K562 (cell line): ENCODE results near the gene LRRIQ4. TPM values are rescaled to one million over a fixed set of nuclear protein-coding genes. Genes with fewer than 3 reads are reported as not detected.

Experiments used
- ATAC-seq: fragments of 200-7000 bp; cut with Tn5 transposase; 3 replicates; pipeline ENCODE4 v1.9.1; 2020; ENCODE audit warnings: moderate library complexity
- BruUV-seq: library from RNA; stranded (reverse); fragments of 400-500 nt; replicated peaks from 2 replicates; lab custom pipeline; 2021; lab: Mats Ljungman, UMichigan
- CTCF ChIA-PET: fragments of 300-600 bp; formaldehyde crosslinking; extraction: SDS; loops from one replicate; lab custom pipeline; 2021; ENCODE audit warnings: low intra/inter-chr PET ratio; lab: Yijun Ruan, JAX
- POLR2A ChIA-PET: fragments of 300-600, 350-650 bp; sonication (Branson Sonifier 250); formaldehyde crosslinking; extraction: SDS; loops from one replicate; lab custom pipeline; 2021; ENCODE audit warnings: antibody characterized with exemption, inconsistent platforms; lab: Yijun Ruan, JAX
- DNase-seq, 4 experiments: peaks; one replicate each; pipeline versions ENCODE4 v3.0.0 to v3.0.0-alpha.2; 2011 to 2018; ENCODE audit warnings: low spot score in 3 of 4, mixed read lengths in 3 of 4; ENCODE audit errors: extremely low read depth in 1 of 4
- FAIRE-seq: peaks from 2 replicates; lab custom pipeline; 2011; peaks lifted over from hg19 to GRCh38; lab: Jason Lieb, UNC
- H2AFZ ChIP-seq: 2 replicates; pipeline ENCODE4 v1.6.0; 2011; ENCODE audit warnings: low read depth, low read length, control low read depth, inconsistent platforms
- H3K27ac ChIP-seq: fragments of 200-600 bp; 3 replicates; pipeline ENCODE4 v1.8.0; 2011; ENCODE audit warnings: low read depth, mild to moderate bottlenecking, control low read depth, inconsistent platforms, low read length, moderate library complexity, mixed read lengths; ENCODE audit errors: extremely low read depth
- H3K27me3 ChIP-seq, 2 experiments: fragments of 300-600 bp in 1 of 2; 2 replicates in 1 of 2; 3 replicates in 1 of 2; pipeline versions ENCODE4 v1.6.0 to v1.8.0; 2011; ENCODE audit warnings: inconsistent platforms in 2 of 2, low read length in 2 of 2, mild to moderate bottlenecking in 1 of 2, mixed read lengths in 1 of 2, moderate library complexity in 1 of 2; ENCODE audit not compliant: control insufficient read depth in 2 of 2, insufficient read depth in 2 of 2
- H3K36me3 ChIP-seq: fragments of 300-600 bp; 3 replicates; pipeline ENCODE4 v1.8.0; 2011; ENCODE audit warnings: mild to moderate bottlenecking, low read length, inconsistent platforms; ENCODE audit not compliant: control insufficient read depth, insufficient read depth
- H3K4me1 ChIP-seq, 2 experiments: fragments of 200-600 bp in 1 of 2; replicated peaks in 1 of 2; 2 replicates in 1 of 2; 3 replicates in 1 of 2; pipeline versions ENCODE4 v1.5.1 to v1.8.0; 2011; ENCODE audit warnings: inconsistent platforms in 2 of 2, low read length in 2 of 2, mild to moderate bottlenecking in 1 of 2, mixed read lengths in 1 of 2, moderate library complexity in 1 of 2; ENCODE audit not compliant: control insufficient read depth in 2 of 2, insufficient read depth in 2 of 2
- H3K4me2 ChIP-seq: 2 replicates; pipeline ENCODE4 v1.6.1; 2011; ENCODE audit warnings: low read length, control low read depth, inconsistent platforms, mixed read lengths; ENCODE audit not compliant: insufficient read depth
- H3K4me3 ChIP-seq: fragments of 200-600 bp; sonication (generic), shearing (Covaris generic); 2 replicates; pipeline ENCODE4 v1.5.1; 2016; ENCODE audit warnings: control low read depth, inconsistent platforms
- H3K79me2 ChIP-seq: fragments of 200-600 bp; 3 replicates; pipeline ENCODE4 v1.8.0; 2011; ENCODE audit warnings: low read length, inconsistent platforms; ENCODE audit not compliant: control insufficient read depth, insufficient read depth
- H3K9ac ChIP-seq, 2 experiments: 2 replicates each; pipeline versions ENCODE4 v1.6.0 to v1.6.1; 2011; ENCODE audit warnings: low read depth in 2 of 2, low read length in 2 of 2, control low read depth in 1 of 2, inconsistent platforms in 1 of 2, mild to moderate bottlenecking in 1 of 2, mixed read lengths in 1 of 2; ENCODE audit not compliant: insufficient read depth in 1 of 2
- H3K9me1 ChIP-seq: one replicate; pipeline ENCODE4 v1.6.0; 2011; ENCODE audit warnings: inconsistent platforms, mild to moderate bottlenecking, low read length, moderate library complexity; ENCODE audit not compliant: control insufficient read depth, insufficient read depth
- H3K9me3 ChIP-seq: replicated peaks from 2 replicates; pipeline ENCODE4 v1.5.1; 2011; ENCODE audit warnings: low read depth, low read length, inconsistent platforms; ENCODE audit not compliant: control insufficient read depth, insufficient read depth
- H4K20me1 ChIP-seq: replicated peaks from 2 replicates; pipeline ENCODE4 v1.6.1; 2011; ENCODE audit warnings: low read length, inconsistent platforms, mixed read lengths; ENCODE audit not compliant: control insufficient read depth, insufficient read depth
- BCOR ChIP-seq: fragments of 450-650 bp; IDR thresholded peaks from 2 replicates; pipeline ENCODE4 v1.6.1; 2016
- CHCHD3 ChIP-seq: fragments of 250-450 bp; sonication (Bioruptor Pico); IDR thresholded peaks from 2 replicates; pipeline ENCODE4 v2.1.2; 2022; ENCODE audit warnings: mild to moderate bottlenecking
- RBM39 ChIP-seq: fragments of 200-400 bp; formaldehyde crosslinking; optimal IDR thresholded peaks from 2 replicates; pipeline ENCODE3; 2018; ENCODE audit warnings: low read depth, low read length
- THAP7 ChIP-seq: fragments of 250-450 bp; sonication (Bioruptor Pico); IDR thresholded peaks from 2 replicates; pipeline ENCODE4 v1.5.0; 2021
- USF1 ChIP-seq: sonication (generic); formaldehyde crosslinking; IDR thresholded peaks from 2 replicates; pipeline ENCODE4 v1.9.0; 2022; ENCODE audit warnings: mild to moderate bottlenecking, missing genetic modification reagents
- ZNF347 ChIP-seq: fragments of 450-650 bp; formaldehyde crosslinking; IDR thresholded peaks from 2 replicates; pipeline ENCODE4 v1.4.0; 2020; ENCODE audit warnings: low read depth, mild to moderate bottlenecking, moderate library complexity
- ZNF444 ChIP-seq: fragments of 250-450 bp; sonication (Bioruptor Pico); IDR thresholded peaks from 2 replicates; pipeline ENCODE4 v1.4.0; 2020; ENCODE audit warnings: mild to moderate bottlenecking, moderate library complexity
- WGBS: fragments of 100-300 bp; shearing (Covaris generic); methylation state at CpG from one replicate; pipeline ENCODE4 v1.1.6; 2016; ENCODE audit warnings: low coverage, mixed read lengths; ENCODE audit not compliant: insufficient coverage; ENCODE audit errors: missing lambda C conversion rate; 5-methylcytosine and 5-hydroxymethylcytosine counted together
- in situ Hi-C: fragments of 300-500 bp; cut with MboI; formaldehyde crosslinking; loops from 4 replicates; pipeline ENCODE4 v1.15.0; 2018; ENCODE audit warnings: inconsistent platforms, mixed read lengths
- intact Hi-C: fragments of 100-400 bp; cut with micrococcal nuclease; formaldehyde crosslinking; loops from 2 replicates; pipeline ENCODE4 v1.14.2; 2022
- polyA plus RNA-seq, 8 experiments: library from polyadenylated mRNA; depleted of rRNA in 4 of 8; stranded (reverse) in 5 of 8; unstranded in 3 of 8; fragments of >200 nt; fragmentation: Nextera tagmentation in 2 of 8; fragmentation: Illumina TruSeq in 1 of 8; extraction: Ambion mirVana in 2 of 8; extraction: Trizol in 1 of 8; gene quantifications; 2 replicates each; pipeline versions ENCODE4 v1.2.1 to v1.2.3, GENCODE V29; 2011 to 2014; ENCODE audit warnings: inconsistent platforms in 1 of 8, missing spikeins in 1 of 8
- total RNA-seq, 7 experiments: library from RNA; depleted of rRNA in 6 of 7; stranded (reverse); fragments of >200 nt in 6 of 7; fragmentation: Illumina TruSeq in 2 of 7; extraction: Trizol in 2 of 7; gene quantifications; 2 replicates each; pipeline versions ENCODE4 v1.2.1 to v1.2.3, GENCODE V29; 2011 to 2021; ENCODE audit warnings: low replicate concordance in 1 of 7
- TF ChIP-seq, protein P1 (sequence below): fragments of 450-650 bp; formaldehyde crosslinking; IDR thresholded peaks from 2 replicates; pipeline ENCODE4 v1.4.0; 2020; ENCODE audit warnings: mild to moderate bottlenecking, moderate library complexity
- TF ChIP-seq, protein P2 (sequence below), 2 experiments: IDR thresholded peaks; 2 replicates each; pipeline ENCODE4 v1.6.1; 2011; ENCODE audit warnings: borderline replicate concordance in 1 of 2, control low read depth in 1 of 2, low read depth in 1 of 2, low read length in 1 of 2, mild to moderate bottlenecking in 1 of 2, mixed read lengths in 1 of 2, moderate library complexity in 1 of 2; ENCODE audit not compliant: insufficient read depth in 1 of 2, insufficient read length in 1 of 2, poor library complexity in 1 of 2, severe bottlenecking in 1 of 2; ENCODE audit errors: extremely low read depth in 1 of 2
- TF ChIP-seq, protein P3 (sequence below), 3 experiments: IDR thresholded peaks in 2 of 3; conservative IDR thresholded peaks in 1 of 3; 2 replicates each; pipeline ENCODE4 v1.5.1; 2011 to 2012; ENCODE audit warnings: low read length in 3 of 3, mild to moderate bottlenecking in 3 of 3, control low read depth in 2 of 3, improper control_type of control experiment in 1 of 3, inconsistent platforms in 1 of 3, low read depth in 1 of 3, mixed read lengths in 1 of 3, moderate library complexity in 1 of 3; ENCODE audit not compliant: insufficient read depth in 2 of 3
- TF ChIP-seq, protein P4 (sequence below): sonication (generic); formaldehyde crosslinking; IDR thresholded peaks from 2 replicates; pipeline ENCODE4 v1.5.0; 2020; ENCODE audit warnings: missing genetic modification reagents

Gene LRRIQ4
- total and polyA plus RNA-seq, 9 of the 15 experiments (the other 6 are each of a cell fraction or from before 2014, with no cell fraction given), result not detected

DNA sequence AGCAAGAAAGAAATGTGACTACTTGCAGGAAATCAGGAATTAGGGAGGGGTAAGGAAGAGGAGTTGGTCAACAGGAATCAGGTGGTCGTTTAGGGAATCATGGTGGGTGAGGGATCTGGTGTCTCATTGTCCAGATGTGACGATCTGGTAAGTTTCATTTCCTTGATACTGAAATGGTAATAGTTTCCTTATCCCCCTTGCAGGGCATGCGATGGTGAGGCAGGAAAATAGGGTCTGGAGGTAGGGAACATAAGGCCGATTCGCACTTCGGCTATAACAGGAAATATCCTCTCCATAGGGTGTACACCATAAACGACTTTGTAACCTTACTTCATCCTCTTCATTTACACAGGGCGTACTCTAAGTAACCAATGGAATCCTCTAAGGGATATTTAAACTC lies 608 bp downstream of the LRRIQ4 start (continued):
- TF ChIP-seq, protein P1, sequence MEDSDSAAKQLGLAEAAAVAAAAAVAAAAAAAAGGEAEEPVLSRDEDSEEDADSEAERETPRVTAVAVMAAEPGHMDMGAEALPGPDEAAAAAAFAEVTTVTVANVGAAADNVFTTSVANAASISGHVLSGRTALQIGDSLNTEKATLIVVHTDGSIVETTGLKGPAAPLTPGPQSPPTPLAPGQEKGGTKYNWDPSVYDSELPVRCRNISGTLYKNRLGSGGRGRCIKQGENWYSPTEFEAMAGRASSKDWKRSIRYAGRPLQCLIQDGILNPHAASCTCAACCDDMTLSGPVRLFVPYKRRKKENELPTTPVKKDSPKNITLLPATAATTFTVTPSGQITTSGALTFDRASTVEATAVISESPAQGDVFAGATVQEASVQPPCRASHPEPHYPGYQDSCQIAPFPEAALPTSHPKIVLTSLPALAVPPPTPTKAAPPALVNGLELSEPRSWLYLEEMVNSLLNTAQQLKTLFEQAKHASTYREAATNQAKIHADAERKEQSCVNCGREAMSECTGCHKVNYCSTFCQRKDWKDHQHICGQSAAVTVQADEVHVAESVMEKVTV, result no peak
- TF ChIP-seq ZNF444 (CRISPR knock-in tag) (no peak), CHCHD3 (CRISPR knock-in tag) (no peak), BCOR (no peak), RBM39 (no peak), THAP7 (no peak)

DNA sequence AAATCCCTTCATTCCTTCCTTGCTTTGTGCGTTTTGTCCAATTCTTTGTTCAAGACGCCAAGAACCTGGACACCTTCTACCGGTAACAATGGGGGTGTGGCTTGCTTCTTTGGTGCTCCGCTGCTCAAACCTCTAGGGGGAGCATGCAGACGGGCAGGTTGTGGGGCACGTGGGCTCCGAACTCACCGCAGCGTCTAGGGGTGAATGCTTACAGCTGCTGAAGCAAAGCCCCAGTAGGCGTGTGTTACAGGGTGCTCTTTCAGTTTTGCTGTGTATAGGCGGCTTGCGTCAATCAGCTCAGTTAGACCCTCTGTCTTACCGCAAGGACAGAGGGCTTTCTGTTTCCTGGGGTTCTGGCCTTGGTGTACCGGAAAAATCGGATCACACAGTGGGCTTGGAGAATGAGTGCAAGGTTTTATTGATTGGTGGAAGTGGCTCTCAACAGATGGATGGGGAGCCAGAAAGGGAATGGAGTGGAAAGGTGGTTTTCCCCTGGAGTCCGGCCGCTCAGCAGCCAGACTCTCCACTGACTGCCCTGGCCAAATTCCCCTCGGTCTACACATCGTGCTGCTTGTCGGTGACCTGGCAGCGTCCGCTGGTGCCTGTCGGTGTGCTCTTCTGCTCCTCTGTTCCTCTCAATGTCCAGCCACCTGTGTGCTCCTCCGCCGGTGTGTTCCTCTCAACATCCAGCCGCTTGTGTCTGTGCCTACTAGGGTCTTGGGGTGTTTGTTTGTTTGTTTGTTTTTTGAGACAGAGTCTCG lies 1.3 kb downstream of the LRRIQ4 start:
- no TSS peak for BruUV-seq
- Histone ChIP-seq H3K4me1 (no peaks in the 10 kb centered on the region; a peak in 1 of 5 replicates), H3K4me3 (no peak overlapping the region), H3K36me3 (no peaks in the 10 kb centered on the region), H2AFZ (peak overlapping the region; percentile 5; the same call in 1 of the 2 replicates)
- intact Hi-C loops, result no loop called here
- 61% methylated on average over 26 of the region's 27 CpGs for WGBS
- no peak for DNase-seq
- POLR2A ChIA-PET, result no interaction called here
- CTCF ChIA-PET, result no interaction called here
- TF ChIP-seq USF1 (CRISPR knock-in tag), result peak; percentile 41; the same call in 1 of the 2 replicates
- no peak for TF ChIP-seq ZNF347 (CRISPR knock-in tag)
- TF ChIP-seq, protein P2, sequence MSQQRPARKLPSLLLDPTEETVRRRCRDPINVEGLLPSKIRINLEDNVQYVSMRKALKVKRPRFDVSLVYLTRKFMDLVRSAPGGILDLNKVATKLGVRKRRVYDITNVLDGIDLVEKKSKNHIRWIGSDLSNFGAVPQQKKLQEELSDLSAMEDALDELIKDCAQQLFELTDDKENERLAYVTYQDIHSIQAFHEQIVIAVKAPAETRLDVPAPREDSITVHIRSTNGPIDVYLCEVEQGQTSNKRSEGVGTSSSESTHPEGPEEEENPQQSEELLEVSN (IDR thresholded peaks at IDR 0.05; ENCODE audit: borderline replicate concordance in 1 of 2, extremely low read depth in 1 of 2, insufficient read depth in 1 of 2, insufficient read length in 1 of 2, low read depth in 1 of 2, low read length in 1 of 2, poor library complexity in 1 of 2, severe bottlenecking in 1 of 2), result peak in 1 of 2 experiments; percentile 51
- TF ChIP-seq, protein P3, sequence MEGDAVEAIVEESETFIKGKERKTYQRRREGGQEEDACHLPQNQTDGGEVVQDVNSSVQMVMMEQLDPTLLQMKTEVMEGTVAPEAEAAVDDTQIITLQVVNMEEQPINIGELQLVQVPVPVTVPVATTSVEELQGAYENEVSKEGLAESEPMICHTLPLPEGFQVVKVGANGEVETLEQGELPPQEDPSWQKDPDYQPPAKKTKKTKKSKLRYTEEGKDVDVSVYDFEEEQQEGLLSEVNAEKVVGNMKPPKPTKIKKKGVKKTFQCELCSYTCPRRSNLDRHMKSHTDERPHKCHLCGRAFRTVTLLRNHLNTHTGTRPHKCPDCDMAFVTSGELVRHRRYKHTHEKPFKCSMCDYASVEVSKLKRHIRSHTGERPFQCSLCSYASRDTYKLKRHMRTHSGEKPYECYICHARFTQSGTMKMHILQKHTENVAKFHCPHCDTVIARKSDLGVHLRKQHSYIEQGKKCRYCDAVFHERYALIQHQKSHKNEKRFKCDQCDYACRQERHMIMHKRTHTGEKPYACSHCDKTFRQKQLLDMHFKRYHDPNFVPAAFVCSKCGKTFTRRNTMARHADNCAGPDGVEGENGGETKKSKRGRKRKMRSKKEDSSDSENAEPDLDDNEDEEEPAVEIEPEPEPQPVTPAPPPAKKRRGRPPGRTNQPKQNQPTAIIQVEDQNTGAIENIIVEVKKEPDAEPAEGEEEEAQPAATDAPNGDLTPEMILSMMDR (IDR thresholded peaks at IDR 0.05 in 2 of 3, conservative IDR thresholded peaks at IDR 0.05 in 1 of 3; ENCODE audit: insufficient read depth in 2 of 3, low read depth in 1 of 3, low read length in 3 of 3), result 0 out of 6 replicates have a peak, but pooled peaks of 1 of the 3 experiments have one; percentile 16
- TF ChIP-seq, protein P4, sequence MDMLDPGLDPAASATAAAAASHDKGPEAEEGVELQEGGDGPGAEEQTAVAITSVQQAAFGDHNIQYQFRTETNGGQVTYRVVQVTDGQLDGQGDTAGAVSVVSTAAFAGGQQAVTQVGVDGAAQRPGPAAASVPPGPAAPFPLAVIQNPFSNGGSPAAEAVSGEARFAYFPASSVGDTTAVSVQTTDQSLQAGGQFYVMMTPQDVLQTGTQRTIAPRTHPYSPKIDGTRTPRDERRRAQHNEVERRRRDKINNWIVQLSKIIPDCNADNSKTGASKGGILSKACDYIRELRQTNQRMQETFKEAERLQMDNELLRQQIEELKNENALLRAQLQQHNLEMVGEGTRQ (CRISPR knock-in tag), result 0 out of 2 replicates have a peak, but pooled peaks have one; percentile 14
- TF ChIP-seq, all 486 proteins: peak for 4
- ATAC-seq (peak; percentile 60; the same call in 2 of the 3 replicates), FAIRE-seq (no peak)
- Histone ChIP-seq H4K20me1 (no peaks in the 10 kb centered on the region), H3K79me2 (no peaks in the 10 kb centered on the region), H3K9me3 (peaks cover 3% of the 10 kb centered on the region), H3K4me2 (no peak overlapping the region), H3K9me1 (no peaks in the 10 kb centered on the region), H3K9ac (no peak overlapping the region), H3K27me3 (peaks cover 0 to 4% of the 10 kb centered on the region in 2 experiments; a peak in 1 of 5 replicates), H3K27ac (no peak overlapping the region)
- in situ Hi-C loops, result no loop called here
